Epidermal melanocyte (primary cell): ENCODE measurements around the gene FAM217B.
"Not testable (repeated sequence)": the region's sequence is repeated elsewhere in the genome, so short reads cannot be mapped to it uniquely, and the experiment has no call there.

Experiments
- DNase-seq: peaks from one replicate; pipeline ENCODE4 v3.0.0; 2011; ENCODE audit warnings: low spot score; ENCODE audit not compliant: insufficient read length

FAM217B gene

DNA sequence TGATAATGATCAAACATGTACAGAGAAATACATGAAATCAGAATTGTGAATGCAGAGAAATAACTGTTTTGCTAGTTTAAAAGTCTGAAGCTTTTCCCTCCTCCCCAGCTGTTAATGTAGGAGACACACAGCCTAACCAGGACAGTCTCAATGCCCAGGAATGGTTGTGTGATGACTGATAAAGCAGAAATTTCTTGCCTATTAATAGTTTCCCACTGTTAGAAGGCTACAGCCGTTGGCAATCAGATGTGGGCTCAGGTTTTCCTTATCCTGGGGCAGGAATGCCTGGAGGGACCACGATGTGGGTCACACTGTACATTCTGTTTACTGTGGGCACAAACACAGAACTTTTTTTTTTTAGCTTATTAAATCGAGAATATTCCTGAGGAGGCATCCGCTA lies 2.0 kb upstream of the FAM217B start:
- peak; percentile 27 for DNase-seq

DNA sequence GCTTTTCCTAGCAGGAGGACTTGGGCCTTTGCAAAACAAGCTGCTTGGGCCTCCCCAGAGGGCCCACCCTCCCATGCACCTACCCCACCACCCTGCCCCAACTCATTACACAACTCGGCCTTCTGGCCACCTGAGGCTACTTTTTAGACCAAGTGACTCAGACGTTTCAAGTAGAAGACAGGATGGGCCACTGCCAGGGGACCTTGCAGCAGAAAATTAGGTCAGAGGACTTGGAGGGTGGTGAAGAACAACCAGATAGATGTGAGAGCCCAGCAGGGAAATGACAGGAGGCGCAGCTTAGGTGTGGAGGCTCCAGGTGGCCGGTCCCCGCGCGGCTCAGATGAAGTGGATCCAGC lies 1.5 kb upstream of the FAM217B start:
- no peak for DNase-seq

DNA sequence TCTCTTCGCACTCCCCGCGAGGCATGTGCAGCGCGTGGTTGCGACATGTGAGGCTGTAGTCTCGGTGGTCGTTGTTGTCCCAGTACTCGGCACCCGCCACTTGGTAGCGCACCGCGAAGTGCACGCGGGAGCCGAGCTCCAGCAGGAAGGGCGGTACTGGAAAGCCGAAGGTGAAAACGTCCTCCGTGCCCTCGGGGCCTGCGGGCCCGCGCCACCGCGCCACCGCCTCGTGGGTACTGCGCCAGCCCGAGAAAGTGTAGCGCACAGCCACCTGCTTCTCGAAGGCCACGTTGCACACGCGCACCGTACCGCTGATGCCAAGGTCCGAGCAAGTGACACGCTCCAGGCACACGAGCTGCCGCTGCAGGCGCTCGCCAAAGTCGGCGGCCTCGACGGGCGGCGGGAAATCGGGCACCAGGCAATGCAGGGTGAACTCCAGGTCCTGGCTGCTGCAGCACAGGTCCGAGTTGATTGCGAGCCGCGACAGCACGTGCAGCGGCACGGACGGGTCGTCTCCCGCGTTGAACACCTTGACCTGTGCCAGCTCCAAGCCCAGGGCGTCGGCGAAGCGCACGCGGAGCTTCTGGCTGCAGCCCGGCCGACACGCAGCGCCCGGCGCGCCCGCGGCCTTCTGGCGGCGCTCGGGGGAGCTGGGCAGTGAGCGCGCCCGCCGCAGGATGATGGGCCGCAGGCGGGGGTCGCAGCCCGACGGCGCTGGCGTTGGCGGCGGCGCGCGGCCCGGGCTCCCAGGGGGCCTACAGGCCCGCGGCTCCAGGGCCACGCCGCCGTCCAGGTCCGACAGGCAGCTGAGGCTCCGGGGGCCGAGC lies 924 bp upstream of the FAM217B start:
- DNase-seq: no peak

DNA sequence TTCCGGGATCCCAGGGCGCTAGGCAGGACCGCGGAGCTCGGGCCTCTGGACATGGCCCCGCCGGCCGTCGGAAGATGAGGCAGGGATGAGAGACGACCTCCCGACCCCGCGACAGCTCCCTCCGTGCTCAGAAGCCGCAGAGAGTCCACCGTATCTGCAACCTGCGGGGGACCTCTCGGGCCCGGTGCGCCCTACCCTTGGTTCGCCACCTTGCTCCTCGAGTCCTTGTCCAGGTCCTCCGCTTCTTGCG lies 385 bp upstream of the FAM217B start:
- DNase-seq: no peak

DNA sequence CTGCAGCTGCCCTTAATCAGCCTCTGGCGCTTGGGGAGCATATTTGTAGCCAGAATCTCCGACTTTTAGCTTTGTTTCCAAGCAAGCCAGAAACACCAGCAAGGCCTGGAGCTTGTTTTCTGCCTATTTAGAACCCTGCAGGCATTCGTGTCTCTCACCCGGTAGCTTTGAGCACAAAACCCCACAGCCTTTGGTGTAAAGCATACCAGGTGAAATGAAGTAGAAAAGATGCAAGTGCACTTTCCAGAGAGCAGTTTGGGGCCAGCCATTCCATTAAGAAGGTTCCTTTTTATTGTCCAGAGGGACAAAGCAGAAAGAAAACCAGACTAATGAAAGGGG lies 736 bp downstream of the FAM217B start:
- no peak for DNase-seq

DNA sequence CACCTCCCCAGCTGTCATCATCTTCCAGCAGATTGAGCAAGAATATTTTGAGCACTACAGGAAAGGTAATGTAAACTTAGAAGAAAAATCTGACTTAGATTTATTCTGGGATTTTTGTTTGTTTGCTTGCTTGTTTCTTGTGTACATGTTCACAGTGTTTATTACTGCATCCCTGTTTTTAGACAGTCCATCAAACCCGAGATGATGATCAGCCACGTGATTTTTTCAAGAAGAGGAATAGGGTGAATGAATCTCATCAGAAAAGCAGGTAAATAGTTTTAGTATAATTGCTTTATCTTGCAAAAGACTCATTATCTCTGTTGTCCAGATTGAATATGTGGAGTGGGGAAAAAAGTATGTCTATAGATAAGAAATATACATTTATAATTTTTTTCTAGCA lies 2.1 kb downstream of the FAM217B start:
- DNase-seq: no peak

DNA sequence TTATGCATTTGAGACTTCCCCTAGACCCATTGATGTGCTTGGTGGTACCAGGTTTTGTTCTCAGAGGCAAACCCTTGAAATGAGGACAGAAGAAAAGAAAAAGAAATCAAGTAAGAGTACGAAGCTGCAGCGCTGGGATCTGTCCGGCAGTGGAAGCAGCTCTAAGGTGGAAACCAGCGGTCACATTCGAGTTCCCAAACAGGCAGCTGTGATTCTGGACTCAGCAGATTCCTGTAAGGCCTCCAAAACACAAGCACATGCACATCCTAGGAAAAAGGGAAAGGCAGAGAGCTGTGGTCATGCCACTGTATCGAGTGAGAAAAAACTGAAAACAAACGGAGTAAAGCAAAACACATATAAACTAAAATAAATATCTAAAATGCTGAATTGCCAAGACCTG lies 4.5 kb downstream of the FAM217B start:
- DNase-seq: no peak

DNA sequence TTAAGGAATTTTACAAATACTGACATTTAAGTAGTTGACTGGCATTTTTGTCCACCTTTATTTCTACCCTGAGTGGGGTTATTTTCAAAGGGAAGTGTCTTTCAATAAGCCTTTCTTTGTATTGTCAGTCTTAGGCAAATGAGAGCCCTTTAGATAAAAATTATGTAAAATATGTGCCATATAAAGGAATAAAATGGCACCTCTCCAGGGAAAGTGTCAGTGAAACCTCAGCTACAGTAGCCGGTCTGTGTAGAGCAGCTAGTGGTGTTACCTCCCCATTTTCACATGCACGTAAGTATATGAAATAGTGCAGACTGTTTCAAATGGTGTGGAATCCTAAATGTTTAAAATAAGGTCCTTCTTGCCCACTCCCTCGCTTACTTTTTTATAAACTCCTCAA lies 5.0 kb downstream of the FAM217B start:
- DNase-seq: no peak

DNA sequence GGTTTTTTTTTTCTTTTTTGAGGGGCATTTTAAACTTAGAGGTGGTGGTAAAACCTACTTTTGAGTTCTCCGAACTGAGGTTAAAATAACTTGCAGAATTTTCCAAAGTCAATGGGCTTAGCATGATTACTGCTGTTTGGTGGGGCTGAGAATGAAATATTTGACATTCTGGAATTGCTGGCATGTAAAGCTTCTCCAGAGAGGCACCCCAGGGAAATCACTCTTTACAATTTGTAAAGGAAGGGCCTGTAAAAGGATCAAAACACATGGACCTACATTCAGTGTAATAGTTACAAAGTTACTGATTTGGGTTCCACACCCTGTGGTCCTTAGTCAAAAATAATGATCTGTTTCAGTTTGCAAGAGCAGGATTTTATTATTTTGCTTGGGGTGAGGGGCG lies 5.5 kb downstream of the FAM217B start:
- no peak for DNase-seq

DNA sequence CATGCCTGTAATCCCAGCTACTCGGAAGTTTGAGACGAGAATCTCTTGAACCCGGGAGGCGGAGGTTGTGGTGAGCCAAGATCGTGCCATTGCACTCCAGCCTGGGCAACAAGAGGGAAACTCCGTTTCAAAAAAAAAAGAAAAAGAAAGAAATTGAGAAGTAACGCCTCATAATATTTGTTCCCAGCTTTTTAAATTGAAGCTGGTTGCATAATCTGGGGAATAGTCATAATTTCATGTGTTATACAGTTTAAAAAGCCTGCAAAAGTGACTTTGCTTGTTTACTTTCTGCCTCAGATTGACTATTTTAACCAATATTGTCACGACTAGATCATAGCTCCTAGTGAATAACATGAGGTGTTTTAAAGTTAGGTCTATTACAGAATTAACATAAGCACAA lies 7.2 kb downstream of the FAM217B start:
- DNase-seq: no peak

DNA sequence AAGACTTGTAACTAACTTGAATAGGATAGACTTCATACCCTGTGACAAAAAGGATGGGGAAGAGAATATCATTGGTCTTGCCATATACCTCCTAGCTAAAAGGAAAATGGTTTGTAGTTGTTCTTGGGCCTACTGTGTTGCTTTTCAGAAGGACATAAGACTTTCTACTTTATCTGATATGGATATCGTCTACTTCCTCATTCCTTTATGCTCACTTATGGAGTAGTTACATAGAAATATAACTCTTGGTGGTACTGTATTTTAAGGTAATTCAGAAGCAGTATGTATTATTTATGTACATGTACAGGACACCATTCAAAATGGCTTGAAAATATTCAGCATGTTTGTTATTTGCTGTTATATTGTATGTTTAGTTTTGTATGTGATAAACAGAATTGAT lies 8.0 kb downstream of the FAM217B start:
- no peak for DNase-seq

DNA sequence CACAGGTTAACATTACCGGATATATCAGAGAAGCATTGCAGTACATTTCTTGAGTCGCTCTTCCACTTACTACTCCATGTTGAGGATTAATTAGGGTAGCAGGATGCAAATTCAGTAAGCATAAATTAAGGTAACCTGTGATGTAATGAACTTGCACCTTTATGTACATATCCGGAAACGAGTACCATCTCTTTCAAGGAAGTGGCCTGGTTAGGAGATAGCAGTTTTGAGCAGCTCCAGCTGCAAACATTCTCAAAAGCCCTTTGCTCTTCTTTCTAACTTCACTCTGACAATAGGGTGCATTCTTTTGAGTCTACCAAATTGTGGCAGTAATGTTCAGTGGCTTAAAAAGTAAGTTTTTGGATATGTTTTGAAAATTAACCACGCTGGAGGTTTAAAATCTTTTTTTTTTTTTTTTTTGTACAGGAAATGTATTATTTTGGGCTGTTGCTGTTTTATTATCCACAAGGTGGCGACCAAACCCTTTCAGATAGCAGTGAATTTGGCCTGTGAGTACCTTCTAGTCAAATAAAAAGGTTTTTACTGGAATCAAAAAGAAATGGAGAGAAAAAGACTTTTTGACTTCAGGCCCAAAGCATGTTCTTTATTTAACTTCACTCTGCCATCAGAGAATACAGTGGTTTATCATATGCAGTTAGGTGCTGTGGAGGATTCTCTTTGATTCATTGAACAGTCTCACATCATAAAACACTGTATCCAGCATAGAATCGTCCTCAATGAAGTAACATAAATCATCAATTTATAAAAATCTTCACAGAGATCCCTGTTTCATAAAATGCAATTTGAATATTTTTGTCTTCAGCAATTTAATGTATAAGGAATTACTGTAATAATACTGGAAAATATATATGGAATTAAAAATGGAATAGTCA lies 8.9 kb downstream of the FAM217B start:
- DNase-seq: no peak

DNA sequence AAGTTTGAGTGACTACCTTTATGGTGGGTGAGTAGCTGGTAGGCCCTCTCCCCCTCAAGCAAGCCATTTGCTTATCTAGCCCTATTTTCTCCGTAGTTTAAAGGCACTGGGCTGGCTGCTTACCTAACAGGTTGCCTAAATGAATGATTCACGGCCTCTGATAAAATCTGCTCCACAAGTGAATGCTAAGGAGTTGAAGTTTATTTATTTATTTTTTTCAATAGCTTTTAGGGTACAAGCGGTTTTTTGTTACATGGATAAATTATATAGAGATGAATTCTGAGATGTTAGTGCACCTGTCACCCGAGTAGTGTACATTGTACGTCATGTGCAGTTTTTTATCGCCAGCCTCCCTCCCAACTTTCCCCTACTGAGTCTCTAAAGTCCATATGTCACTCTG lies 9.7 kb downstream of the FAM217B start:
- no peak for DNase-seq

DNA sequence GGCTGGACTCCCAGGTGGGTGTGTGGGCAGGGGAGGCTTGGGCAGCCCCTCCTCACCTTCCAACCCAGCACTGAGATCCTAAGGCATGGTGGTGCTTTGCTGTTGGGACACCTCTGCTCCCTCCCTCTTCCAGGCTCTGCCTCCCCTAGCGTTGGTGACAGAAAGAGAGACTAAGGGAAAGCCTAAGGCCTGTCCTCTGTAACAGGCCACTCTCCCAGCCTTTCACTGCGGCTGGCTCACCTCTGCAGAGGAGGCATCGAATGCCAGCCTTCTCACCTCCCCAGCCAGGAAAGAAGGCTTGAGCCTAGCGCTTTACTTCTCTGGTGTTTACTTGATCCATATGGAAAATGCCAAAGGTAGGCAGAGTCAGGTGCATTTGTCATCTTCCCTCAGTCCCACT lies 14.5 kb downstream of the FAM217B start:
- DNase-seq: no peak

DNA sequence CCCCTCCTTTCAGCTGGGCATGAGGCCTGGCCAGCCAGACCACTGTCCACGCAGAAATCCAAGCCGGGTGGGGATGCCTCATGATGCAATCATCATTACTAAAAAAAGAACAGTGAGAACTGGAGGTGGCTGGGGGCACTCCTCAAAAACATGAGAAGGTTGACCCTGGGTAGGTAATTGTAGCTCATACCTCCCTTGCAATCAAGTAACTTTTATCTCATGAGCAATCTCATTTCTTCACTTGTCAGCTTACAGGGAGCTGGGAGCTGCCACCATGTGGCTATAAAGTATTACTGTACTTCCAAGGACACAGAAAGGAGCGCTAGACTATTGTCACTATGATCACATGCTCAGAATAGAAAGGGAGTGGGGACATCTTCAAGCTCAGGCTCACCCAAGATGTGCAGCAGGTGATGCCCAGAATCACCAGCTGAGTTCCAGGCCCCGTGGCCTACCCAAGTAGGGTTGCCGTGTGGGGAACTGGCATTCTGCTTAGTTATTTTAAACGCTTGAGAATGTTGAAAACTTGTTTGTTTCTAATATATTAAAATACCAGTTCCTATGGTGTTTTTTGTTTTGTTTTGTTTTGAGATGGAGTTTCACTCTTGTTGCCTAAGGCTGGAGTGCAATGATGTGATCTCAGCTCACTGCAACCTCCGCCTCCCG lies 15.1 kb downstream of the FAM217B start:
- DNase-seq: no peak

DNA sequence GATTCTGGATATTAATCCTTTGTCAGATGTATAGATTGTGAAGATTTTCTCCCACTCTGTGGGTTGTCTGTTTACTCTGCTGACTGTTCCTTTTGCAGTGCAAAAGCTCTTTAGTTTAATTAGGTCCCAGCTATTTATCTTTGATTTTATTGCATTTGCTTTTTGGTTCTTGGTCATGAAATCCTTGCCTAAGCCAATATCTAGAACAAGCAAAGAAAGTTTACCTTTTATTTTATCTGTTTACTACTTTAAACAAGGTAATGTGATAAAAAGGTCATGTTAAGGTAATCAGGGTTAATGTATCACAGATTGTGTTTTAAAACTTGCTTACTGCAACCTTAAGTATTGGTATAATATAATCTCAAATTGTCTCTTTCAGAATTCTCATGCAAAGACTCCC lies 17.4 kb downstream of the FAM217B start:
- DNase-seq: not testable (repeated sequence)

DNA sequence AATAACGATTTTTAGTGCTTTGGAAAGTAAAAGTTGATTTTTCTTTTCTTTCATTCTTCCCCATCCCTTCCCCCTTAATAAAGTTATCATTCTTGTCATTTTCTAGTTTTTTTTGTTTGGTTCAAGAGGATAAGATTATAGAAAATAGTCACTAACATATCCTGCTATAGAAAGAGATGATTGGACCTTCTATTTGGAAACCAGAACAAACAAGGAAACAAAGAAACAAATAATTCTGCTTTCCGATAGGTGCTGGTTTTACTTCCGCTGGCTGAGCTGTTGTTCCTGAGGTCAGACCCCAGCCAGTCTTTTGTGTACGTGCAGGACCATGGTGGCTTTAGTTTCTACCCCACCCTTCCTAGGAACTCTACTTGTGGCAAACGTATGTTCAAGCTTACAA lies 17.9 kb downstream of the FAM217B start, which contains the start of gene CDH26:
CDH26 (plus strand) TSS at position 301 of the 400 bp plus-strand sequence. CDS start 304 bp downstream, outside the sequence.
- no peak for DNase-seq

DNA sequence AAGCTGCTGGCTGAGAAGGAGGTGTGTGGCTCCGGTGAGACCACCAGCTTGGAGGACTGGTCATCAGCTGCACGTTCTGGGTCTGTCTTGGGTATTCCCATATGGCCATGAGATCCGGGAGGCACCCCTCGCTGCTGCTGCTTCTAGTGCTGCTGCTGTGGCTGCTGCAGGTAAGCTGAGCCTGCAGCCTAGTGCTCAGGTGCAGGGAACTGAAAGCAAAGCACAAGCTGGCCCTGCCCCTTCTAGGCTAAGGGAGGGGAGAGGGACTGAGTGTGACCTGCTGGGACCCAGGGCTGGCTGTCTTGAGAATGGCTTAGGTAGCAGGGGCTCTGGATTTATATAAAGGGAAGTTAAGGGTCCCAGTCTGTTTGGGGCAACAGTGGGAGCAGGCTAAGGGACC lies 18.4 kb downstream of the FAM217B start:
- DNase-seq: no peak

DNA sequence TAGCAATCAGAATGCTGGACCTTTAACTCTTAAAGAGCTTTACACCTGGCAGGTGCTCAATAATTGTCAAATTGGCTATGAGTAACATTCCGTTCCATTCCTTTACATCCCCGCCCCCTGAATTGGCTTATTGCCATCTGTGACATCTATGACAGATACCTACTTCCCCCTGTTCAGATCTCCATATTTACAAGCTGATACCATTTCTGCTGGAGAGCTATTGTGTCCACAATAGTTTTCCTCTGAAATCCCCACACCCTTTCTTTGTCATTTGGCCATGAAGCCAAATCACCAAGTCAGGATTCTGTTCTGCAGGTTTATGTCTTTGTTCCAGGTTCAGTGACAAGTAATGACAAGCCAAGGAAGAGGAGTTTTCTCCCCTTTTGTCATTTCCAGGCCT lies 21.2 kb downstream of the FAM217B start:
- DNase-seq: no peak

DNA sequence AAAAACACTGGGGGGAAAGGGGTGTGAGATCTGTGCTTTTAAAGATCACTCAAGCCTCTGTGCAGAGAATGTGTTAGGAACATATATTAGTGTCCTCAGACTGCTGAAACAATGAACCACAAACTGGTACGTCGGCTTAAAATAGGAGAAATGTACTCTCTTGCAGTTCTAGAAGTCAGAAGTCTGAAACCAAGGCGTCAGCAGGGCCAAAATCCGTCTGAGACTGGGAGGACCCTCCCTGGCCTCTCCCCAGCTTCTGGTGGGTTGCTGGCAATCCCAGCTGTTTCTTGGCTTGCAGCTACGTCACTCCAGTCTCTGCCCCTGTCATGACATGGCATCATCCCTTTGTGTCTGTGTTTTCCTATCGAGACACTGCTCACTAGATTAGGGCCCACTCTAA lies 22.0 kb downstream of the FAM217B start:
- DNase-seq: no peak

DNA sequence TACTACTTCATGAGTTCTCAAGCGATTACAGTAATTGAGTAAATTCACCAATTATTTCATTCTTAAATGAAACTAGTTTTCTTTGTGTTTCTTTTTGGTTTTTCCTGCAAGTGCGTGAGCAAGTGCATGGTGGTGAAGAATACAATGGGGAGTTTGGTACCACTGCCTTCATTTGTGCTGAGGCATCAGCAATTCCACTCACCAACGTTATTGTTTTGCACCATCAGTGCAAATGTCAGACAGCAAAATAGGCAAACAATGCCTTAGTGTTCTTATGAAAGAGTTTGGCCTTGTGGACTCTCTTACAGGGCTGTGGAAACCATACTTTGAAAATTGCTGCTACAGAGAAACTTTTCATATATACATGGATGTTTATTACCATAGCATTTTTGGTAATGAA lies 26.2 kb downstream of the FAM217B start:
- DNase-seq: no peak

DNA sequence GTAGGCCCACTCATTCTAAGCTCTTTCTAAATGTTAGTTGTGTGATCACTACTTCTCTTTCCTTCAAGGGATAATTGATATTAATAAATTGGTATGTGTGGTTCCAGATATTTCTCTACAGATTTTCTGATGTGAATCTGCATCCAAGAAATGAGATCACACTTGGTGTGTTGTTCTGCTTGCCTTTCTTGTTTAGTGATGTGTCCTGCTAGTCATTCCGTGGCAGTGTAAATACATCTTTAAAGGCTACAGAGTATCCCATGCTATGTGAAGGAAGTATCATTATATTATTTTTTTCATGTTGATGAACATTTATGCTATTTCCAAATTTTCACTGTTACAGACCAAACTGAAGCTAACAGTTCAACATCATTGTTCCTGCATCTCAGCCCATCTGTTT lies 31.2 kb downstream of the FAM217B start:
- no peak for DNase-seq
